B cell (primary cell): ENCODE data around the gene RASSF1. TPM values are rescaled to one million over a fixed set of nuclear protein-coding genes. Genes with fewer than 3 reads are reported as not detected.

ENCODE experiments used
- ATAC-seq: fragments of 200-7000 bp; cut with Tn5 transposase; one replicate; pipeline ENCODE4 v1.10.0; 2021; ENCODE audit warnings: low read depth, mild to moderate bottlenecking, moderate number of reproducible peaks, moderate library complexity
- CTCF ChIA-PET: fragments of 350-600 bp; sonication (Branson Sonifier 250); formaldehyde crosslinking; loops from one replicate; lab custom pipeline; 2021; ENCODE audit warnings: antibody characterized with exemption, inconsistent platforms; lab: Charles Lee
- POLR2A ChIA-PET: fragments of 350-600 bp; sonication (Branson Sonifier 250); formaldehyde crosslinking; loops from one replicate; lab custom pipeline; 2021; ENCODE audit warnings: antibody characterized with exemption; lab: Charles Lee
- DNase-seq: peaks from one replicate; pipeline ENCODE4 v3.0.0; 2013
- H2AFZ ChIP-seq: 2 replicates; pipeline ENCODE4 v1.6.1; 2012; ENCODE audit warnings: mild to moderate bottlenecking, low read depth, low read length; ENCODE audit not compliant: insufficient read depth, poor library complexity, severe bottlenecking
- H3K27ac ChIP-seq, 2 donors: 1 replicate in 1 of 2; 2 replicates in 1 of 2; pipeline ENCODE4 v1.5.1; 2012 to 2013; ENCODE audit warnings: low read length in 2 of 2, mild to moderate bottlenecking in 2 of 2, moderate library complexity in 1 of 2
- H3K27me3 ChIP-seq, 4 experiments: fragments of 200-600 bp in 1 of 4; sonication (generic) in 1 of 4; replicated peaks in 1 of 4; 1 replicate in 2 of 4; 2 replicates in 2 of 4; pipeline versions ENCODE4 v1.6.1 to v1.7.0; 2013 to 2016; ENCODE audit warnings: low read length in 3 of 4, mild to moderate bottlenecking in 2 of 4, mixed read lengths in 1 of 4, moderate library complexity in 1 of 4; ENCODE audit not compliant: insufficient read depth in 4 of 4, control insufficient read depth in 3 of 4; ENCODE audit errors: control extremely low read depth in 1 of 4
- H3K36me3 ChIP-seq, 2 experiments: replicated peaks in 1 of 2; 1 replicate in 1 of 2; 2 replicates in 1 of 2; pipeline versions ENCODE4 v1.6.1 to v1.7.1; 2013; ENCODE audit warnings: low read length in 1 of 2; ENCODE audit not compliant: insufficient read depth in 2 of 2, control insufficient read depth in 1 of 2; ENCODE audit errors: control extremely low read depth in 1 of 2, extremely low read depth in 1 of 2
- H3K4me1 ChIP-seq, 2 donors: fragments of 200-600 bp in 1 of 2; sonication (generic) in 1 of 2; 1 replicate in 1 of 2; 2 replicates in 1 of 2; pipeline versions ENCODE4 v1.5.1 to v1.6.1; 2013 to 2017; ENCODE audit warnings: low read length in 2 of 2; ENCODE audit not compliant: control insufficient read depth in 2 of 2, insufficient read depth in 2 of 2
- H3K4me2 ChIP-seq: replicated peaks from 2 replicates; pipeline ENCODE3; 2012; ENCODE audit warnings: mild to moderate bottlenecking, low read depth, low read length; ENCODE audit not compliant: poor library complexity, severe bottlenecking
- H3K4me3 ChIP-seq, 5 experiments: fragments of 200-600 bp in 1 of 5; sonication (generic) in 1 of 5; 1 replicate in 3 of 5; 2 replicates in 2 of 5; pipeline versions ENCODE4 v1.5.1 to v1.7.0; 2011 to 2016; ENCODE audit warnings: low read length in 4 of 5, mild to moderate bottlenecking in 4 of 5, low read depth in 2 of 5, control low read depth in 1 of 5, moderate library complexity in 1 of 5; ENCODE audit not compliant: insufficient read depth in 1 of 5; ENCODE audit errors: control extremely low read depth in 1 of 5, extremely low read depth in 1 of 5
- H3K79me2 ChIP-seq: fragments of 200-600 bp; sonication (generic); one replicate; pipeline ENCODE4 v1.6.0; 2016; ENCODE audit warnings: low read length; ENCODE audit not compliant: control insufficient read depth, insufficient read depth
- H3K9ac ChIP-seq: fragments of 200-600 bp; sonication (generic); 2 replicates; pipeline ENCODE4 v1.6.1; 2017; ENCODE audit warnings: mild to moderate bottlenecking, low read length, moderate library complexity
- H3K9me3 ChIP-seq, 3 donors: one replicate each; pipeline versions ENCODE4 v1.6.1 to v1.7.1; 2013; ENCODE audit warnings: low read length in 2 of 3; ENCODE audit not compliant: control insufficient read depth in 2 of 3, insufficient read depth in 1 of 3; ENCODE audit errors: control extremely low read depth in 1 of 3
- H4K20me1 ChIP-seq: 2 replicates; pipeline ENCODE4 v1.6.0; 2012; ENCODE audit warnings: mild to moderate bottlenecking, low read length; ENCODE audit not compliant: insufficient read depth, control insufficient read depth, poor library complexity, severe bottlenecking
- H3K27ac Mint-ChIP-seq: one replicate; pipeline ENCODE4 v1.8.0; 2021; ENCODE audit warnings: mixed read lengths
- H3K27me3 Mint-ChIP-seq: one replicate; pipeline ENCODE4 v1.8.0; 2021; ENCODE audit warnings: mixed read lengths
- H3K4me1 Mint-ChIP-seq: one replicate; pipeline ENCODE4 v1.8.0; 2021; ENCODE audit warnings: mixed read lengths
- H3K4me3 Mint-ChIP-seq: one replicate; pipeline ENCODE4 v1.8.0; 2021; ENCODE audit warnings: mixed read lengths
- H3K9me3 Mint-ChIP-seq: one replicate; pipeline ENCODE4 v1.8.0; 2022; ENCODE audit warnings: mixed read lengths; ENCODE audit not compliant: insufficient read depth
- CTCF ChIP-seq: fragments of 200-600 bp; IDR thresholded peaks from one replicate; pipeline ENCODE4 v1.8.0; 2022; ENCODE audit warnings: antibody characterized with exemption, mild to moderate bottlenecking
- EZH2 ChIP-seq: IDR thresholded peaks from 2 replicates; pipeline ENCODE4 v1.6.1; 2012; ENCODE audit warnings: borderline replicate concordance, low read depth, mild to moderate bottlenecking, moderate library complexity, low read length; ENCODE audit not compliant: insufficient read depth, poor library complexity, severe bottlenecking
- WGBS: methylation state at CpG from one replicate; pipeline ENCODE4 v1.1.5; 2013; ENCODE audit warnings: missing lambda C conversion rate; ENCODE audit not compliant: insufficient coverage; 5-methylcytosine and 5-hydroxymethylcytosine counted together
- intact Hi-C: fragments of 100-400 bp; cut with micrococcal nuclease; formaldehyde crosslinking; loops from one replicate; pipeline ENCODE4 v1.10.0; 2022
- polyA plus RNA-seq: library from polyadenylated mRNA; depleted of rRNA; stranded (reverse); fragments of >200 nt; gene quantifications from 2 replicates; pipeline ENCODE4 v1.2.3, GENCODE V29; 2012
- total RNA-seq, 2 donors: library from RNA; stranded (reverse); fragments of 120-200 nt in 1 of 2; gene quantifications; 1 replicate in 1 of 2; 2 replicates in 1 of 2; pipeline versions ENCODE4 v1.2.3 to v1.2.4, GENCODE V29; 2013 to 2022

The RASSF1 gene
- total and polyA plus RNA-seq, 2 donors (not counting 1 experiment from before 2014, with no cell fraction given), result 121 to 223 TPM

GRCh38 chr3:50302095-50303012 lies 38.3 kb downstream of the RASSF1 start:
- TF ChIP-seq CTCF, result no peak
- TF ChIP-seq EZH2, result no peak
- Mint-ChIP-seq H3K4me3 (no peak overlapping the region), H3K27me3 (no peaks in the 10 kb centered on the region), H3K27ac (no peak overlapping the region), H3K9me3 (no peaks in the 10 kb centered on the region), H3K4me1 (peaks cover 37% of the 10 kb centered on the region)
- Histone ChIP-seq H3K27ac (no peak overlapping the region), H3K9ac (no peak overlapping the region), H2AFZ (no peak overlapping the region), H3K4me2 (no peak overlapping the region), H3K4me3 (no peak overlapping the region), H3K9me3 (peaks cover 0 to under 1% (median 0%) of the 10 kb centered on the region in 3 donors), H3K79me2 (peaks cover 13% of the 10 kb centered on the region), H3K4me1 (peaks cover 18 to 29% of the 10 kb centered on the region in 2 donors), H3K27me3 (no peaks in the 10 kb centered on the region), H3K36me3 (no peaks in the 10 kb centered on the region), H4K20me1 (no peaks in the 10 kb centered on the region)
- no peak for ATAC-seq
- CTCF ChIA-PET, result interaction anchor here (0.5 to 1.1 kb wide), 3 partner anchors 12 to 52 kb away, joined by 3 to 4 read pairs (median 3); no protein-coding TSS in a partner anchor
- intact Hi-C loops, result no loop called here
- POLR2A ChIA-PET, result no interaction called here
- DNase-seq, result no peak
- WGBS, result 97% methylated on average over 31 of the region's 32 CpGs
